Measurements from ENCODE around the gene SSU72.
"Not testable (repeated sequence)": the region's sequence is repeated elsewhere in the genome, so short reads cannot be mapped to it uniquely, and the experiment has no call there.

SSU72 gene

DNA sequence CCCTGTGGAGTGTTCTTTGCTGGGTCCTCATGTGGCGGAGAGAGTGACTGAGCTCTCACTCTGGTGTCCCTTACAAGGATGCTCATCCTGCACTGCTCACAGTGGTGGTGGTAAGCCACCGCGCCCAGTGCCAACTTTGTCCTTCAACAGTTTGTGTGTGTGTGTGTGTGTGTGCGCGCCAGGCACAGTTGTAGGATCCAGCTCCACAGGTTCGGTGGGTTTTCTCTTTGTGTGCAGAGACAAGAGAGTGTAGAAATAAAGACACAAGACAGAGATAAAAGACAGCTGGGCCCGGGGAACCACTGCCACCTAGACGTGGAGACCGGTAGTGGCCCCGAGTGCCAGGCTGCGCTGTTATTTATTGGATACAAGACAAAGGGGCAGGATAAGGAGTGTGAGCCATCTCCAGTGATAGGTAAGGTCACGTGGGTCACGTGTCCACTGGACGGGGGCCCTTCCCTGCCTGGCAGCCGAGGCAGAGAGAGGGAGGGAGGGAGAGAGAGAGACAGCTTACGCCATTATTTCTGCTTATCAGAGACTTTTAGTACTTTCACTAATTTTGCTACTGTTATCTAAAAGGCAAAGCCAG is 69.8 kb downstream of the SSU72 start:
- DNase-seq (ENCODE audit: low spot score): peak; percentile 77

GRCh38 chr1:1495461-1495975 is 79.1 kb downstream of the SSU72 start:
- DNase-seq (ENCODE audit: low spot score): not testable (repeated sequence)

GRCh38 chr1:1494311-1494710 is 80.4 kb downstream of the SSU72 start:
- not testable (repeated sequence) for DNase-seq (ENCODE audit: low spot score)
